OCI-LY1 (cell line): ENCODE measurements around the gene COQ9.

ENCODE experiments used
- CTCF ChIP-seq: fragments of 200-600 bp; sonication (generic), shearing (Covaris generic); IDR thresholded peaks from 2 replicates; pipeline ENCODE4 v1.5.1; 2017; ENCODE audit warnings: mild to moderate bottlenecking, antibody characterized with exemption, low read length, moderate library complexity, mixed read lengths
- EZH2 ChIP-seq: fragments of 200-600 bp; sonication (generic), shearing (Covaris generic); IDR thresholded peaks from 2 replicates; pipeline ENCODE4 v1.8.0; 2017; ENCODE audit warnings: borderline replicate concordance, mixed run types, mild to moderate bottlenecking, antibody characterized with exemption, low read length, moderate library complexity, mixed read lengths

- TF ChIP-seq CTCF: no peak
- TF ChIP-seq EZH2: no peak
Measured at GRCh38 chr16:57427824-57428223, 19.5 kb upstream of the COQ9 start.
